HepG2 (cell line): ENCODE data around the gene B4GALT5. TPM values are rescaled to one million over a fixed set of nuclear protein-coding genes. Genes with fewer than 3 reads are reported as not detected.
A peak's percentile ranks its signal among the peaks of the same experiment; 100 is the strongest.

Source experiments
- ARNTL ChIP-seq: sonication (generic); formaldehyde crosslinking; IDR thresholded peaks from 2 replicates; pipeline ENCODE4 v1.4.0; 2020; ENCODE audit warnings: mild to moderate bottlenecking, missing genetic modification reagents
- DRAP1 ChIP-seq: IDR thresholded peaks from 2 replicates; pipeline ENCODE4 v1.6.1; 2016; ENCODE audit warnings: missing genetic modification reagents, missing compliant biosample characterization
- ERF ChIP-seq: IDR thresholded peaks from 2 replicates; pipeline ENCODE4 v1.6.1; 2018; ENCODE audit warnings: missing biosample characterization, missing genetic modification reagents
- FOXA3 ChIP-seq: IDR thresholded peaks from 2 replicates; pipeline ENCODE4 v1.6.1; 2016; ENCODE audit warnings: missing genetic modification reagents, missing compliant biosample characterization
- GATA4 ChIP-seq: sonication (generic); IDR thresholded peaks from 2 replicates; pipeline ENCODE4 v1.6.1; 2016; ENCODE audit warnings: antibody characterized with exemption, low read depth, borderline replicate concordance
- HNF4A ChIP-seq: sonication (generic); formaldehyde crosslinking; IDR thresholded peaks from 2 replicates; pipeline ENCODE4 v1.4.0; 2020; ENCODE audit warnings: missing genetic modification reagents
- MIXL1 ChIP-seq: IDR thresholded peaks from 2 replicates; pipeline ENCODE4 v1.6.1; 2016
- NFIC ChIP-seq: IDR thresholded peaks from 2 replicates; pipeline ENCODE4 v1.6.1; 2012; ENCODE audit warnings: mild to moderate bottlenecking, low read length, inconsistent platforms
- NR2F2 ChIP-seq: IDR thresholded peaks from 2 replicates; pipeline ENCODE4 v1.6.1; 2012; ENCODE audit warnings: low read depth, inconsistent platforms, borderline replicate concordance
- PPARG ChIP-seq: conservative IDR thresholded peaks from 2 replicates; pipeline ENCODE4 v1.6.1; 2016; ENCODE audit warnings: missing biosample characterization, missing genetic modification reagents
- SATB2 ChIP-seq: sonication (generic); formaldehyde crosslinking; IDR thresholded peaks from 2 replicates; pipeline ENCODE4 v1.5.0; 2020; ENCODE audit warnings: missing genetic modification reagents
- SCMH1 ChIP-seq: sonication (generic); formaldehyde crosslinking; IDR thresholded peaks from 2 replicates; pipeline ENCODE4 v1.9.0; 2021; ENCODE audit warnings: missing genetic modification reagents, mild to moderate bottlenecking, borderline replicate concordance
- STAT6 ChIP-seq: sonication (generic); formaldehyde crosslinking; IDR thresholded peaks from 2 replicates; pipeline ENCODE4 v1.4.0; 2020; ENCODE audit warnings: missing genetic modification reagents, mild to moderate bottlenecking, borderline replicate concordance
- ZGPAT ChIP-seq: IDR thresholded peaks from 2 replicates; pipeline ENCODE4 v1.6.1; 2016; ENCODE audit warnings: mild to moderate bottlenecking
- ZKSCAN5 ChIP-seq: sonication (generic); formaldehyde crosslinking; IDR thresholded peaks from 2 replicates; pipeline ENCODE4 v1.5.1; 2020; ENCODE audit warnings: mild to moderate bottlenecking, missing genetic modification reagents
- ZNF761 ChIP-seq: sonication (generic); formaldehyde crosslinking; conservative IDR thresholded peaks from 2 replicates; pipeline ENCODE4 v1.4.0; 2020; ENCODE audit warnings: mild to moderate bottlenecking, missing genetic modification reagents
- ZSCAN12 ChIP-seq: sonication (generic); formaldehyde crosslinking; IDR thresholded peaks from 2 replicates; pipeline ENCODE4 v1.9.0; 2021; ENCODE audit warnings: mild to moderate bottlenecking, missing genetic modification reagents
- polyA plus RNA-seq, 8 experiments: library from polyadenylated mRNA; depleted of rRNA in 3 of 8; stranded (reverse) in 7 of 8; unstranded in 1 of 8; fragments of >200 nt; fragmentation: Illumina TruSeq in 4 of 8; extraction: Trizol in 4 of 8; gene quantifications; 2 replicates each; pipeline versions ENCODE4 v1.2.1 to v1.2.3, GENCODE V29; 2011 to 2016; ENCODE audit warnings: low read depth in 4 of 8, missing spikeins in 1 of 8, mixed read lengths in 1 of 8; ENCODE audit not compliant: insufficient read depth in 1 of 8
- total RNA-seq, 5 experiments: library from RNA; depleted of rRNA; stranded (reverse); fragments of >200 nt; fragmentation: Illumina TruSeq; extraction: Trizol; gene quantifications; 2 replicates each; pipeline ENCODE4 v1.2.3, GENCODE V29; 2016; ENCODE audit warnings: low read depth in 1 of 5
- TF ChIP-seq, protein P1 (sequence below): sonication (generic); formaldehyde crosslinking; IDR thresholded peaks from 2 replicates; pipeline ENCODE4 v1.5.1; 2020; ENCODE audit warnings: missing genetic modification reagents, mild to moderate bottlenecking, borderline replicate concordance
- TF ChIP-seq, protein P2 (sequence below): sonication (generic); formaldehyde crosslinking; IDR thresholded peaks from 2 replicates; pipeline ENCODE4 v1.4.0; 2020; ENCODE audit warnings: missing genetic modification reagents
- TF ChIP-seq, protein P3 (sequence below): sonication (generic); formaldehyde crosslinking; IDR thresholded peaks from 2 replicates; pipeline ENCODE4 v1.5.0; 2020; ENCODE audit warnings: mild to moderate bottlenecking, low read depth, missing genetic modification reagents, borderline replicate concordance

B4GALT5 gene
- total and polyA plus RNA-seq, 2 of the 13 experiments (the other 11 are each of a cell fraction or from before 2014, with no cell fraction given), result 27.3 to 30.9 TPM

DNA sequence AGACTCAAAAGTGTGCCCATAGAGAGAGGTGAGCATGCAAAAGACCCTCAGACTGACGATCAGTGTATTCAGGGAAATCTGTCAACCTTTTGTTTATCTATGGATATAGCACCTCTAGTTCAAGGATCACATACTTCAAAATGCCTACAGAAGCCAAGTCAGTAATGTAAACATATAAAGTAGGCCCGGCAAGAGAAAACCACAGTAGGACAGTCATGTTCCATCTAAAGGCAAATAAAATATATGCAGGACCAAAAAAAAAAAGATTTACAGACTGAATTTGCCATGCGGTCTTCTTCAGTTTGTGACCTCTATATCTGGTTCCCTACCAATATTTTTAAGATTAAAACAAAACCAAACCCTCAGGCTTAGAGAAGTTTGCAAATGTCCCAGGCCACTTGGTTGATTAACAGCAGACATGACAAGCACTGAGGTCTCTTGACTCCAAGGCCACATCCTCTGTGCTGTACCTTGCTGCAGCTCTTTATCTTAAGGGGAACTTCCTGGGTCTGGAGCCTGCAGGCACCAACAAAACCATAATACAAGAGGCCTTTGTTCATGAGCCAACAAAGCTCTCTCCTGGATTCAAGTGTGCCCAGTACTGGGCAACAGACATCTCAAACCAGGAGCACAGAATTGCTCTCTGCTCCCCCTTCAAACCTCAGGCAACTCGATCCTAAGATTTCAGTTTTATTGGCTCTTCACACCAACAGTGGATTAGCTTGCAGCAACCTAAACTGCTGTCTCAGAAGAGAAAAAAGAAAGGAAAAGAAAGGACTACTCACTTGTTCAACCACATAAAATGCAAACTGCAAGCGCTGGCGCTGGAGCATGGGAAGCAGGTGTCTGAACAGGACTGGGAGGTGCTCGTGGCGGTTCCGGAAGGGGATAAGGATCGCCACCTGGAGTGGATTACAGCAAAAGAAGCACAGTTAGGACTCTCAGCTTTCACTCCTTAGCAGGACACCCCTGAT, 71.7 kb downstream of the B4GALT5 start (continued):
- TF ChIP-seq, protein P1, sequence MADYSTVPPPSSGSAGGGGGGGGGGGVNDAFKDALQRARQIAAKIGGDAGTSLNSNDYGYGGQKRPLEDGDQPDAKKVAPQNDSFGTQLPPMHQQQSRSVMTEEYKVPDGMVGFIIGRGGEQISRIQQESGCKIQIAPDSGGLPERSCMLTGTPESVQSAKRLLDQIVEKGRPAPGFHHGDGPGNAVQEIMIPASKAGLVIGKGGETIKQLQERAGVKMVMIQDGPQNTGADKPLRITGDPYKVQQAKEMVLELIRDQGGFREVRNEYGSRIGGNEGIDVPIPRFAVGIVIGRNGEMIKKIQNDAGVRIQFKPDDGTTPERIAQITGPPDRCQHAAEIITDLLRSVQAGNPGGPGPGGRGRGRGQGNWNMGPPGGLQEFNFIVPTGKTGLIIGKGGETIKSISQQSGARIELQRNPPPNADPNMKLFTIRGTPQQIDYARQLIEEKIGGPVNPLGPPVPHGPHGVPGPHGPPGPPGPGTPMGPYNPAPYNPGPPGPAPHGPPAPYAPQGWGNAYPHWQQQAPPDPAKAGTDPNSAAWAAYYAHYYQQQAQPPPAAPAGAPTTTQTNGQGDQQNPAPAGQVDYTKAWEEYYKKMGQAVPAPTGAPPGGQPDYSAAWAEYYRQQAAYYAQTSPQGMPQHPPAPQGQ (CRISPR knock-in tag), result no peak
- TF ChIP-seq FOXA3 (CRISPR knock-in tag) (peak; percentile 59), MIXL1 (CRISPR knock-in tag) (peak; percentile 56), GATA4 (peak; percentile 28; the same call in 1 of the 2 replicates), PPARG (CRISPR knock-in tag) (0 out of 2 replicates have a peak, but pooled peaks have one; percentile 12), DRAP1 (peak; percentile 9; the same call in 1 of the 2 replicates), STAT6 (CRISPR knock-in tag) (peak; percentile 92), NR2F2 (peak; percentile 60; the same call in 1 of the 2 replicates), ZKSCAN5 (CRISPR knock-in tag) (peak; percentile 66; the same call in 1 of the 2 replicates), ZNF761 (0 out of 2 replicates have a peak, but pooled peaks have one; percentile 40), ZSCAN12 (CRISPR knock-in tag) (peak; percentile 7; the same call in 1 of the 2 replicates), ARNTL (CRISPR knock-in tag) (peak; percentile 48; the same call in 1 of the 2 replicates), ERF (no peak; the same call in none of the 2 replicates), SATB2 (CRISPR knock-in tag) (no peak), HNF4A (CRISPR knock-in tag) (peak; percentile 66; the same call in 1 of the 2 replicates), ZGPAT (peak; percentile 68), SCMH1 (CRISPR knock-in tag) (no peak), NFIC (peak; percentile 57)
- TF ChIP-seq, protein P2, sequence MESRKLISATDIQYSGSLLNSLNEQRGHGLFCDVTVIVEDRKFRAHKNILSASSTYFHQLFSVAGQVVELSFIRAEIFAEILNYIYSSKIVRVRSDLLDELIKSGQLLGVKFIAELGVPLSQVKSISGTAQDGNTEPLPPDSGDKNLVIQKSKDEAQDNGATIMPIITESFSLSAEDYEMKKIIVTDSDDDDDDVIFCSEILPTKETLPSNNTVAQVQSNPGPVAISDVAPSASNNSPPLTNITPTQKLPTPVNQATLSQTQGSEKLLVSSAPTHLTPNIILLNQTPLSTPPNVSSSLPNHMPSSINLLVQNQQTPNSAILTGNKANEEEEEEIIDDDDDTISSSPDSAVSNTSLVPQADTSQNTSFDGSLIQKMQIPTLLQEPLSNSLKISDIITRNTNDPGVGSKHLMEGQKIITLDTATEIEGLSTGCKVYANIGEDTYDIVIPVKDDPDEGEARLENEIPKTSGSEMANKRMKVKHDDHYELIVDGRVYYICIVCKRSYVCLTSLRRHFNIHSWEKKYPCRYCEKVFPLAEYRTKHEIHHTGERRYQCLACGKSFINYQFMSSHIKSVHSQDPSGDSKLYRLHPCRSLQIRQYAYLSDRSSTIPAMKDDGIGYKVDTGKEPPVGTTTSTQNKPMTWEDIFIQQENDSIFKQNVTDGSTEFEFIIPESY (CRISPR knock-in tag), result peak; percentile 97
- TF ChIP-seq, protein P3, sequence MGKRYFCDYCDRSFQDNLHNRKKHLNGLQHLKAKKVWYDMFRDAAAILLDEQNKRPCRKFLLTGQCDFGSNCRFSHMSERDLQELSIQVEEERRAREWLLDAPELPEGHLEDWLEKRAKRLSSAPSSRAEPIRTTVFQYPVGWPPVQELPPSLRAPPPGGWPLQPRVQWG (CRISPR knock-in tag), result no peak
